T-cell (primary cell): ENCODE measurements around the gene CFLAR. TPM values are rescaled to one million over a fixed set of nuclear protein-coding genes. Genes with fewer than 3 reads are reported as not detected.

Experiments
- ATAC-seq, 4 experiments: fragments of 200-7000 bp in 3 of 4; fragments of 150-1000 bp in 1 of 4; cut with Tn5 transposase; replicated peaks in 1 of 4; 1 replicate in 3 of 4; 2 replicates in 1 of 4; pipeline ENCODE4 v1.10.0; 2021; ENCODE audit warnings: moderate library complexity in 3 of 4, mild to moderate bottlenecking in 2 of 4, moderate number of reproducible peaks in 1 of 4
- CTCF ChIA-PET, 2 donors: fragments of 300-600 bp; sonication (Branson Sonifier 250); formaldehyde crosslinking; loops; one replicate each; lab custom pipeline; 2022; ENCODE audit warnings: antibody characterized with exemption in 2 of 2; lab: Charles Lee
- POLR2A ChIA-PET, 2 donors: fragments of 300-600 bp; sonication (Branson Sonifier 250); formaldehyde crosslinking; loops; one replicate each; lab custom pipeline; 2022; ENCODE audit warnings: antibody characterized with exemption in 2 of 2; lab: Charles Lee
- DNase-seq, 35 experiments: peaks; one replicate each; pipeline versions ENCODE4 v3.0.0 to v3.0.0-alpha.2; 2013 to 2023
- H3K27ac ChIP-seq: one replicate; pipeline ENCODE4 v1.5.1; 2013; ENCODE audit warnings: low read length
- H3K27me3 ChIP-seq, 2 experiments: replicated peaks in 1 of 2; 1 replicate in 1 of 2; 2 replicates in 1 of 2; pipeline versions ENCODE4 v1.6.1 to v1.7.0; 2013; ENCODE audit warnings: low read length in 1 of 2, mixed read lengths in 1 of 2; ENCODE audit not compliant: control insufficient read depth in 2 of 2, insufficient read depth in 2 of 2; ENCODE audit errors: extremely low read depth in 1 of 2
- H3K36me3 ChIP-seq, 2 donors: 1 replicate in 1 of 2; 2 replicates in 1 of 2; pipeline versions ENCODE4 v1.6.1 to v1.7.0; 2013; ENCODE audit warnings: low read length in 1 of 2; ENCODE audit not compliant: control insufficient read depth in 2 of 2, insufficient read depth in 1 of 2; ENCODE audit errors: extremely low read depth in 1 of 2
- H3K4me1 ChIP-seq, 2 experiments: 1 replicate in 1 of 2; 2 replicates in 1 of 2; pipeline versions ENCODE4 v1.6.1 to v1.7.0; 2013; ENCODE audit warnings: low read length in 2 of 2, mixed read lengths in 1 of 2; ENCODE audit not compliant: insufficient read depth in 2 of 2, control insufficient read depth in 1 of 2; ENCODE audit errors: extremely low read depth in 1 of 2
- H3K4me3 ChIP-seq, 2 donors: 1 replicate in 1 of 2; 2 replicates in 1 of 2; pipeline versions ENCODE4 v1.5.1 to v1.7.0; 2013; ENCODE audit warnings: mild to moderate bottlenecking in 2 of 2, low read length in 1 of 2, moderate library complexity in 1 of 2; ENCODE audit not compliant: control insufficient read depth in 1 of 2; ENCODE audit errors: extremely low read depth in 1 of 2
- H3K9me3 ChIP-seq: 2 replicates; pipeline ENCODE4 v1.7.0; 2013
- H3K27ac Mint-ChIP-seq, 2 donors: one replicate each; pipeline ENCODE4 v1.8.0; 2020 to 2021; ENCODE audit warnings: mild to moderate bottlenecking in 2 of 2, mixed read lengths in 2 of 2
- H3K27me3 Mint-ChIP-seq, 2 donors: one replicate each; pipeline ENCODE4 v1.8.0; 2021 to 2022; ENCODE audit warnings: mixed read lengths in 2 of 2
- H3K36me3 Mint-ChIP-seq: one replicate; pipeline ENCODE4 v1.8.0; 2021; ENCODE audit warnings: mixed read lengths
- H3K4me1 Mint-ChIP-seq, 3 donors: one replicate each; pipeline ENCODE4 v1.8.0; 2020 to 2022; ENCODE audit warnings: mixed read lengths in 3 of 3, mild to moderate bottlenecking in 1 of 3
- H3K4me3 Mint-ChIP-seq, 3 donors: one replicate each; pipeline ENCODE4 v1.8.0; 2020 to 2022; ENCODE audit warnings: mild to moderate bottlenecking in 3 of 3, mixed read lengths in 3 of 3, moderate library complexity in 3 of 3
- H3K9me3 Mint-ChIP-seq, 3 donors: one replicate each; pipeline ENCODE4 v1.8.0; 2020 to 2022; ENCODE audit warnings: mixed read lengths in 3 of 3
- WGBS: methylation state at CpG from one replicate; pipeline ENCODE4 v1.1.5; 2013; ENCODE audit warnings: missing lambda C conversion rate; ENCODE audit not compliant: insufficient coverage; 5-methylcytosine and 5-hydroxymethylcytosine counted together
- total RNA-seq, 35 experiments: library from RNA in 6 of 35; stranded (reverse) in 6 of 35; fragments of 120-200 nt in 1 of 35; gene quantifications; one replicate each; pipeline versions ENCODE4 v1.2.1 to v1.2.4 and lab custom pipeline; 2013 to 2026

CFLAR gene
- total RNA-seq, 5 donors from 2014 or later (not counting 1 experiment from before 2014, with no cell fraction given): 188 to 217 (median 208) TPM

- Mint-ChIP-seq H3K9me3 (no peaks in the 10 kb centered on the region), H3K4me1 (peaks cover 15 to 44% (median 38%) of the 10 kb centered on the region in 3 donors), H3K4me3 (no peak overlapping the region), H3K36me3 (peaks cover 50% of the 10 kb centered on the region), H3K27me3 (no peaks in the 10 kb centered on the region), H3K27ac (peak overlapping the region; percentile 69 to 82)
- peak overlapping the region; percentile 29 for H3K27ac ChIP-seq
- no peak overlapping the region for H3K4me3 ChIP-seq
- no peaks in the 10 kb centered on the region for H3K27me3 ChIP-seq
- ChIA-PET POLR2A (no interaction called here), CTCF (interaction anchor here (0.6 to 1.1 kb wide), 3 partner anchors 19 to 83 kb away, joined by 3 to 4 read pairs (median 3); no protein-coding TSS in a partner anchor)
- no peaks in the 10 kb centered on the region for H3K9me3 ChIP-seq
- H3K36me3 ChIP-seq: peaks cover 9 to 80% of the 10 kb centered on the region in 2 donors
- no peak for ATAC-seq
- peaks cover 0 to 19% of the 10 kb centered on the region in 2 experiments for H3K4me1 ChIP-seq
- WGBS: no CpG with 5 or more reads among the region's 1 CpG
- DNase-seq: no peak
Measured at GRCh38 chr2:201152517-201152916, 36.6 kb downstream of the CFLAR start.

GRCh38 chr2:201152999-201153815 is 37.2 kb downstream of the CFLAR start:
- no peak overlapping the region for H3K27ac ChIP-seq
- WGBS: 94% methylated on average over 3 of the region's 6 CpGs
- H3K4me1 ChIP-seq: peaks cover 0 to 26% of the 10 kb centered on the region in 2 experiments
- ChIA-PET CTCF (interaction anchor here (0.6 to 1.1 kb wide), 3 partner anchors 18 to 84 kb away, joined by 3 to 4 read pairs (median 3); no protein-coding TSS in a partner anchor), POLR2A (no interaction called here)
- H3K4me3 Mint-ChIP-seq: no peak overlapping the region
- H3K27me3 Mint-ChIP-seq: no peaks in the 10 kb centered on the region
- no peak overlapping the region for H3K4me3 ChIP-seq
- peaks cover 21 to 51% (median 45%) of the 10 kb centered on the region in 3 donors for H3K4me1 Mint-ChIP-seq
- no peaks in the 10 kb centered on the region for H3K9me3 ChIP-seq
- no peaks in the 10 kb centered on the region for H3K9me3 Mint-ChIP-seq
- peaks cover 50% of the 10 kb centered on the region for H3K36me3 Mint-ChIP-seq
- H3K27ac Mint-ChIP-seq: peak overlapping the region; percentile 19 to 69
- peaks cover 9 to 86% of the 10 kb centered on the region in 2 donors for H3K36me3 ChIP-seq
- ATAC-seq (no peak), DNase-seq (no peak)
- H3K27me3 ChIP-seq: no peaks in the 10 kb centered on the region

GRCh38 chr2:201154615-201155399 is 38.8 kb downstream of the CFLAR start:
- Histone ChIP-seq H3K4me3 (no peak overlapping the region), H3K27me3 (no peaks in the 10 kb centered on the region), H3K27ac (no peak overlapping the region), H3K9me3 (no peaks in the 10 kb centered on the region), H3K4me1 (peaks cover 0 to 27% of the 10 kb centered on the region in 2 experiments), H3K36me3 (peaks cover 9 to 84% of the 10 kb centered on the region in 2 donors)
- Mint-ChIP-seq H3K9me3 (no peaks in the 10 kb centered on the region), H3K27me3 (no peaks in the 10 kb centered on the region), H3K36me3 (peaks cover 41% of the 10 kb centered on the region), H3K27ac (peak overlapping the region; percentile 29), H3K4me3 (no peak overlapping the region), H3K4me1 (peaks cover 16 to 46% (median 41%) of the 10 kb centered on the region in 3 donors)
- WGBS: 100% methylated on average over 5 of the region's 9 CpGs
- no peak for DNase-seq
- ChIA-PET POLR2A (interaction anchor here (0.5 to 0.7 kb wide), 4 partner anchors 9 to 199 kb away, joined by 3 to 4 read pairs (median 3); no protein-coding TSS in a partner anchor), CTCF (interaction anchor here (0.6 to 1.3 kb wide), 7 partner anchors 23 to 534 kb away, joined by 3 to 5 read pairs (median 3); partner anchors contain the start of gene CFLAR (in 1 of the 2))
- no peak for ATAC-seq

- peak overlapping the region in 1 of 2 donors; percentile 19 for H3K27ac Mint-ChIP-seq
- H3K9me3 Mint-ChIP-seq: no peaks in the 10 kb centered on the region
- ChIA-PET POLR2A (no interaction called here), CTCF (interaction anchor here in 1 of 2 donors (0.5 to 1.0 kb wide), 3 partner anchors 30 to 39 kb away, joined by 3 to 4 read pairs (median 3); no protein-coding TSS in a partner anchor)
- H3K4me1 Mint-ChIP-seq: peaks cover 23 to 42% (median 33%) of the 10 kb centered on the region in 3 donors
- DNase-seq (no peak), ATAC-seq (no peak)
- H3K36me3 Mint-ChIP-seq: peaks cover 45% of the 10 kb centered on the region
- H3K4me3 ChIP-seq: no peak overlapping the region
- H3K4me3 Mint-ChIP-seq: no peak overlapping the region
- H3K9me3 ChIP-seq: no peaks in the 10 kb centered on the region
- peaks cover 0 to 17% of the 10 kb centered on the region in 2 experiments for H3K4me1 ChIP-seq
- peaks cover 16 to 85% of the 10 kb centered on the region in 2 donors for H3K36me3 ChIP-seq
- no peaks in the 10 kb centered on the region for H3K27me3 ChIP-seq
- no peaks in the 10 kb centered on the region for H3K27me3 Mint-ChIP-seq
- no peak overlapping the region for H3K27ac ChIP-seq
- 100% methylated on average over 2 of the region's 6 CpGs for WGBS
Measured at GRCh38 chr2:201156036-201156435, 40.1 kb downstream of the CFLAR start.

GRCh38 chr2:201156640-201157039 is 40.7 kb downstream of the CFLAR start:
- ChIA-PET POLR2A (no interaction called here), CTCF (interaction anchor here (0.6 to 3.8 kb wide), 2 partner anchors 38 to 55 kb away, joined by 3 to 58 read pairs; partner anchors contain the start of gene CFLAR (in 1 of the 2))
- DNase-seq: no peak
- no peak overlapping the region for H3K27ac ChIP-seq
- peaks cover 0 to 16% of the 10 kb centered on the region in 2 experiments for H3K4me1 ChIP-seq
- Mint-ChIP-seq H3K4me1 (peaks cover 23 to 36% (median 27%) of the 10 kb centered on the region in 3 donors), H3K27me3 (no peaks in the 10 kb centered on the region), H3K36me3 (peaks cover 39% of the 10 kb centered on the region), H3K4me3 (no peak overlapping the region), H3K9me3 (no peaks in the 10 kb centered on the region), H3K27ac (peak overlapping the region in 1 of 2 donors; percentile 85)
- peaks cover 16 to 83% of the 10 kb centered on the region in 2 donors for H3K36me3 ChIP-seq
- no peaks in the 10 kb centered on the region for H3K9me3 ChIP-seq
- no peak for ATAC-seq
- WGBS: no CpG with 5 or more reads among the region's 1 CpG
- H3K4me3 ChIP-seq: no peak overlapping the region
- H3K27me3 ChIP-seq: no peaks in the 10 kb centered on the region
